SH-SY5Y (cell line): ENCODE results near the gene SLC22A4.

Experiments
- GATA2 ChIP-seq: IDR thresholded peaks from 2 replicates; pipeline ENCODE4 v1.6.1; 2011; ENCODE audit warnings: mild to moderate bottlenecking, low read depth, low read length
- GATA3 ChIP-seq: IDR thresholded peaks from 2 replicates; pipeline ENCODE4 v1.6.1; 2011; ENCODE audit warnings: low read depth, mild to moderate bottlenecking, low read length, moderate library complexity

The SLC22A4 gene

GRCh38 chr5:132293992-132294727 is at the start of gene SLC22A4:
TSS of gene SLC22A4 (plus strand) at chr5:132294394. CDS start at chr5:132294617, 223 bp downstream.
- no peak for TF ChIP-seq GATA2
- TF ChIP-seq GATA3, result no peak

- TF ChIP-seq GATA3 (no peak), GATA2 (no peak)
Observed at GRCh38 chr5:132245593-132245992, 48.6 kb upstream of the SLC22A4 start.

GRCh38 chr5:132246806-132247205 is 47.4 kb upstream of the SLC22A4 start:
- no peak for TF ChIP-seq GATA2
- no peak for TF ChIP-seq GATA3

GRCh38 chr5:132250547-132250946 is 43.6 kb upstream of the SLC22A4 start:
- TF ChIP-seq GATA3 (no peak), GATA2 (no peak)

GRCh38 chr5:132251220-132251725 is 42.9 kb upstream of the SLC22A4 start:
- TF ChIP-seq GATA2 (no peak), GATA3 (no peak)

- TF ChIP-seq GATA2, result no peak
- TF ChIP-seq GATA3, result no peak
Observed at GRCh38 chr5:132253008-132253441, 41.2 kb upstream of the SLC22A4 start.

- TF ChIP-seq GATA2, result no peak
- TF ChIP-seq GATA3, result no peak
Observed at GRCh38 chr5:132253452-132254320, 40.5 kb upstream of the SLC22A4 start.

GRCh38 chr5:132254321-132254977 is 39.7 kb upstream of the SLC22A4 start:
- TF ChIP-seq GATA2 (no peak), GATA3 (no peak)

GRCh38 chr5:132256086-132256782 is 38.0 kb upstream of the SLC22A4 start:
- no peak for TF ChIP-seq GATA2
- no peak for TF ChIP-seq GATA3

- TF ChIP-seq GATA2 (no peak), GATA3 (no peak)
Observed at GRCh38 chr5:132256783-132257130, 37.4 kb upstream of the SLC22A4 start.

- TF ChIP-seq GATA3 (no peak), GATA2 (no peak)
Observed at GRCh38 chr5:132257131-132258101, 36.8 kb upstream of the SLC22A4 start, which contains the start of gene PDLIM4. TSS of gene PDLIM4 (plus strand) at chr5:132257696. CDS start at chr5:132257735, 39 bp downstream.

GRCh38 chr5:132258102-132259068 is 35.8 kb upstream of the SLC22A4 start:
- TF ChIP-seq GATA3, result no peak
